HG02885 (cell line): ENCODE results near the gene TSC2.
"Not testable (repeated sequence)": the region's sequence is repeated elsewhere in the genome, so short reads cannot be mapped to it uniquely, and the experiment has no call there.

Experiments used
- ATAC-seq: cut with Tn5 transposase; IDR thresholded peaks from one replicate; pipeline ENCODE4 v1.9.1; 2021; ENCODE audit warnings: mild to moderate bottlenecking; ENCODE audit not compliant: unreplicated experiment, poor library complexity

TSC2 gene

DNA sequence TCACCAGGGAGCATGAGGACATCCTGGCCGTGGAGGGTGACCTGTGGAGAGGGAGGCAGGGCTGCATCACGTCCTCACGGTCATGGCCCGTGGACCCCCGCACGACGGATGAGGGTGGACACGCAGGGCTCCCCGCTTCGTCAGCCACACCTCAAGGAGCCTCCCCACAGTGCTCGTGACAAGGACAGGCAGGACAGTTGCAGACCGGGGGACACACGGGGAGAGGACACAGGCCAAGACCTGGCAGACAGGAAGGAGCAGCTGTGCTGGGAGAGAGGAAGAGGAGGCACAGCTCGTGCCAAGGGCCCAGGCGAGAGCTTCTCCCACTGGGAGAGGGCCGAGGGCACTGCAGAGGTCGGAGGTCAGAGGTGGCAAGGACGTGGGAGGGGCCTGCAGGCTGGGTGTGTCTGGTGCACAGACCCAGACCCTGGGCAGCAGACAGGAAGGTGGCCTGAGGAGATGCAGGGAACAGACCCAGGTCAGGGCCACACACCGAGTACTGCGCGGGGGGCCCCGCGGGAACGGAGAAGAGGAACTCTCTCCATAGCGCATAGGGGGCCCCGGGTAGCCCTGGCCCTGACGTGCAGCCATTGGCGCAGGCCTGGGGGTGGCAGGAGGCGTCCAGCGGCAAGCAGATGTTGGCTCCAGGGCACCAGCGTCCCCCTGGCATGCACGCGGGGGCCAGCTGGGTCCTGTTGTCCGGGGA lies 67.3 kb downstream of the TSC2 start:
- not testable (repeated sequence) for ATAC-seq

- no peak for ATAC-seq
Observed at GRCh38 chr16:2115591-2115973, 67.8 kb downstream of the TSC2 start.

DNA sequence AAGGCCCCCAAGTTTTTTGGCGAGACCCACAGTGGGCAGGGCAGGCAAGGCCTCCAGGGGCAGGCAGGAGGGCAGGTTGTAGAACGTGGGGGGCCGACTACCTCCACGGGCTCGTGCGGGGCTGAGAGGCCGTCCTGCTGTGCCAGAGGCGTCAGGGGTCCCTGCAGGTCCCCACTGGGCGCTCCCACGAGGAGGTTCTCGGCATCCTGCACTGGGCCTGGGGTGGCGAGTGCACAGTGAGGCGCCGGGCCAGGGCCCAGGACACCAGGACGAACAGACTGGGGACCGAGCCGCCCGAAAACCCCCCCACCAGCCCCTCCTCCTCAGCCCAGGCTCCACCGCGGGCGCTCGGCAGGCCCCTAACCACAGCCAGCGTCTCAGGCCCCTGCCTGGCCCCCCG lies 68.6 kb downstream of the TSC2 start:
- not testable (repeated sequence) for ATAC-seq

DNA sequence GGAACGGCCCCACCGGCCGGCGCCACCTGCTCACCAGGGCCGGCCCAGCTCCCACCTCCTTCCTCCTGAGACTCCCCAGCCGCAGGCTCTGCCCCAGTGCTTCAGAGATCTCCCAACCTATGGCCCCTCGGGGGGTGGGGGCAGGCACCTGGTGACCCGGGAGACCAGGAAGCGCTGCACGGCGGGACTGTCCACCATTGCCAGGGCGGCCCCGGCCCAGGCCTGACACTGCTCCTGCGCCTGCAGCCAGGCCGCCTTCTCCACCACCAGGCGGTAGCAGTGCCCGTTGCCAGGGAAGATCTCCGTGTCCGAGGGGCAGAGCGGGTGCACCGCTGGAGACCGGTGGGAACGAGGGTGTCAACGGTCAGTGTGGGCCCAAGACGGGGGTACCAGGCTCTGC lies 69.6 kb downstream of the TSC2 start:
- ATAC-seq = not testable (repeated sequence)

- not testable (repeated sequence) for ATAC-seq
Observed at GRCh38 chr16:2117960-2118722, 70.4 kb downstream of the TSC2 start.

DNA sequence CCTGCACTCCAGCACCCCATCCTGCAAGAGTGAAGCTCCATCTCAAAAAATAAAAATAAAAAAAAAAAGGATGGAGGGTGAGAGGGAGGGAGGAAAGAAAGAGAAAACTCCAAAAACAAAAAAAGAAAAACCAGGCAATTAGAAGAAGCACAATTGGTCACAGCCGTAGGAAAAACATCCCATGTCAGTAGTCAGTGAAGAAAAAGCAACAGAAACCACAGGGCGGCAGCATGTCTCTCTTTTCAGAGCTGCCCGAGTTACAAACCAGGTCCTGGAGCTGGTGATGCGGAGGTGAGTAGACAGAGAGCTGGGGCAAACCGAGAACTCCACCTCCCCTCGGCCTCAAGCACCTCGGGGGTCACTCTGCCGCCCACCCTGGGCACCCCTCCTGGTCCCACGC lies 73.5 kb downstream of the TSC2 start:
- ATAC-seq = not testable (repeated sequence)

DNA sequence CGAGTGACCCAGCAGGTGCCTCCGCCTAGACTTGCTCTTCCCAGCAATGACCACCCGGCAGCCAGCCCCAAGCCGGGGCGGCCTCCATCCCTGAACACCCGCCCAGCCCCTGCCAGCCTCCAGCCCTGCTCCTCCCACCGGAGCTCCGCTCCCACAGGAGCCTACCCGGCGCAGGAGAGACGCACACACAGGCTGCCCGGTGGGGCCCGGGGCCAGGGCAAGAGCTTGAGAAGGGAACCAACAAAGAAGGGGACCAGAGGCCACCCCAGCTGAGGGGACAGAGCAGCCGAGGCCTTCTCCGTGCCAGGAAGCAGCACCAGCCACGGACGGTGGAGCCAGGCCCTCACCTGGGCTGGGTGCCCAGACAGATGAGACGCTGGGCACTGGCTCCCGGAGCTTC lies 74.1 kb downstream of the TSC2 start:
- ATAC-seq = no peak

GRCh38 chr16:2122429-2122828 lies 74.6 kb downstream of the TSC2 start:
- no peak for ATAC-seq

- ATAC-seq = not testable (repeated sequence)
Observed at GRCh38 chr16:2122934-2123683, 75.3 kb downstream of the TSC2 start.

DNA sequence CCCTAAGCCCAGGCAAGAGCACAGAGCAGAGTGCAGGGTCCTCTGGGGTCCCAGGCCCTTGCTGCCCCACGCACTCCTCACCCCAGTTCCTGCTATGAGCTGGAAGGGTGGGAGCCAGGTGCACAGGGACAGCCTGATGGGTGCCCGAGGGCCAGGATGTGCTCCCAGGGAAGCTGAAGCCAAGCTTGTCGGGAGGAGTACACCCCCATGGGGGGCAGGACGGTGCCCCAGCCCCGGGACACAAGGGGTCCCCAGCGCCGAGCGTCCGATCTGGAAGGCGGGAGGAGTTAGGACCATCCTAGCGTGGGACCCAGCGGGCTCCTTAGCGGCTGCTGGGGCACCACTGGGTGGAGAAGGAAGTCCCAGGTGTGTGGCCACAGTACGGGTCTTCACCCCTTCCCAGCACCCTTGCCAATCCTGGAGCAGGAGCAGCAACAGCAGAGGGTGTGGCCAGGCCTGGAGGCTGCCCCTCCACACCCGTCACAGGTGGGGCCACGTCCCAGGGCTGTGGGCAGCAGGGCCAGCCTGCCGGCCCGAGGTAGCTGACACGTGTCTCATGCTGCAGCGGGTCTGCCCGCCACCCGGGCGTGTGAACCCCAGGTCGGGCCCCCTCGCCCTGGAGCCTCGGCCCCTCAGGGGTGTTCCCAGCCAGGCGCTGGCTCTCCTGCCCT lies 76.1 kb downstream of the TSC2 start:
- not testable (repeated sequence) for ATAC-seq

GRCh38 chr16:2124377-2124693 lies 76.5 kb downstream of the TSC2 start:
- not testable (repeated sequence) for ATAC-seq

DNA sequence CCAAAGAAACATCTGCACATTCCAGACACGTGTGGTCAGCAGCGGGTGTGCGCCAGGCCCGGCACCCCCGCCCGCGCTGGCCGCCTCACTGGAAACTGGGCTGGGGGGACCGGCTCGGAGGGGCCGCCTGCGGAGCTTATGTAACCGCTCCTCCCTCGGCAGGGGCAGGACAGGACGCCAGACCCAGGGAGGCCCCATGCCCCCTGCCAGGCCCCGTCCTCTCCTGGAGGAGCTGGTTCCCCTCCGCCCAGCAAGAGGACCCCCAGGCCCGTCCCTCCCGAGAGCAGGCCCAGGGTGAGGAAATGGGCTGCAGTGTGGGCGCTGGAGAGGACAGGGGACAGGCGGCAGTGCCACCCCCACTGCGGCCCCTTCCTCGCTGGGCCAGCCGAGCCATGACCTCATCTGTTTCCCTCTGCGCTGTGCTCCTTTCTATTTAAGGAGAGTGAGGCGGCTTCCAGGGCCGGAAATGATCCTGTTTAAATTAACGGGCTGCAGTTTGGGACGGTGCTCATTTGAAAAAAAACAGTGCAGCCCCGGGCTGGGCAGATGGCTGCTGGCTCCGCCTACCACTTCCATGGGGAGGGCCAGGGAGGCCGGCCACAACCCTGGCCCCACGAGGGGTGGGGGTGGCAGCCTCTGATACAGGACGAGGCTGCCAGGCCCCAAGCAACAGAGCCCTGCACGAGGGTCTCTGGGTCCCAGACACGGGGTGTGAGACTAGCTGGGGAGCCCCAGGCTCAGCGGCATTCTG lies 77.1 kb downstream of the TSC2 start:
- not testable (repeated sequence) for ATAC-seq

- ATAC-seq = not testable (repeated sequence)
Observed at GRCh38 chr16:2125609-2126008, 77.8 kb downstream of the TSC2 start.

DNA sequence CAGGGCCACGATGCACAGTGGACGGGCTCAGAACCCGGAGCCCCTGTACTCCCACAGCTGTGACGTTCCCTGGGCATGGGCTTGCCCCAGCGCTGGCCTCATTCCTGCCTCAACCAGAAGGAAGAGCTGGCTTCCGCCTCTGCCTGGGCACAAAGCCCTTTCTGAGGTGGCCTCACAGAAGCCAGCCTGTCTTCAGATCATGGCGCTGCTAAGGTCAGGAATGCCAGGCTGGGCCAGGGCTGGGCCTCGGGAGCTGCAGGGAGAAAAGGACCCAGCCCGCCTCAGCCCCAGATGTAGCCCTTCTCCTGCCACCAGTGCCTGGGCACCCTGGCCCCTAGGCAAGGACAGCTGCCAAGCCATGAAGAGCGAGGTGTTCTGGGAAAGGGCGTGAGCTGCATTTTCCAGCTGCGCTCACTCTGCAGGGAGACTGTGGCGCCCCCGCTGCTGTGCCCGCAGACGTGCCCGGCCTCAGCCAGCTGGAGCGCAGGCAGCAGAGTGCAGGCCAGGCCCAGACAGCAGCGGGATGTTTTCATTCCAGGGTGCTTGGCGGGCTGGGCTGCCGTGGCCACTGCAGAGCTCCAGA lies 78.5 kb downstream of the TSC2 start:
- not testable (repeated sequence) for ATAC-seq

DNA sequence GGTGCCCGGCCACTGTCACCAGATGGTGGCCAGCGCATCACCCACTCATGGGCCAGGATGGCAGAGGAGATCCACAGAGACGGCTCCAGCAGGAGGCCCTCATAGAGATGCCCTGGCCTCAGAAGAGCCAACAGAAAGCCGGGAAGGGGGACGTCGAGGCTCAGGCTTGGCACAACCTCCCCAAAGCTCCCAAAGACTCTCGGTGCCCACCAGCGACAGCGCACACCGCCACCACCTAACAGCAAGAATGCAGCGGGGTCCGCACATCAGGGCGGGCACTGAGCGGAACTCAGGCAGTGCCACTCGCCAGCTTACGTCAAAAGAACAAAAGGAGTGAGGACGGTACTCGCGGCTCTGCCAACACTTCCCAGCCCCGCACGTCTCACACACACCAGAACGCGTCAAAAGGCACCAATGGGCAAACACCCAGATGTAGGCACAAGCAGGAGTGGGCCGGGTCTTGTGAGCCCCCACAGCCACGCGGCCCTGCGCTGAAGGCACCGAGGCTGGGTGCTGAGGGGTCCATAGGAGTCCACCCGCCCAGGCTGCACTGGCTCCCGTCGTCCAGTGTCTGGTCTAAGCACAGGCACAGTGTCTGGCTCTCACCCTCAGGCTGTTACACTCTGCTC lies 79.3 kb downstream of the TSC2 start:
- not testable (repeated sequence) for ATAC-seq

DNA sequence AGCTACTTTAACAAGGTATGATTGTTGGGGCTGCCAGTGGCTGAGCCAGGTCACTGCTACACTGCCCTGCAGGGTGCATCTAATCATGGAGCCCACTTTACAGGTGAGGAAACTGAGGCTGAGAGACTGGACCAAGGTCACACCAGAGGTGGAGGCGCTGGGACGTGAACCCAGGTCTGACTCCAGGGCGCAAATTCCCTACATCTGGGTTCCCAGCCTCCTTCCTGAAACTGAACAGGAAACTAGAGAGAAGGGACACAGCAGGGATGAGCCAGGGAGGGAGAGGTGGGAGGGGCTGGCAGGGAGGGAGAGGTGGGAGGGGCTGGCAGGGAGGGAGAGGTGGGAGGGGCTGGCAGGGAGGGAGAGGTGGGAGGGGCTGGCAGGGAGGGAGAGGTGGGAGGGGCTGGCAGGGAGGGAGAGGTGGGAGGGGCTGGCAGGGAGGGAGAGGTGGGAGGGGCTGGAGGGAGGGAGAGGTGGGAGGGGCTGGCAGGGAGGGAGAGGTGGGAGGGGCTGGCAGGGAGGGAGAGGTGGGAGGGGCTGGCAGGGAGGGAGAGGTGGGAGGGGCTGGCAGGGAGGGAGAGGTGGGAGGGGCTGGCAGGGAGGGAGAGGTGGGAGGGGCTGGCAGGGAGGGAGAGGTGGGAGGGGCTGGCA lies 80.0 kb downstream of the TSC2 start:
- not testable (repeated sequence) for ATAC-seq

DNA sequence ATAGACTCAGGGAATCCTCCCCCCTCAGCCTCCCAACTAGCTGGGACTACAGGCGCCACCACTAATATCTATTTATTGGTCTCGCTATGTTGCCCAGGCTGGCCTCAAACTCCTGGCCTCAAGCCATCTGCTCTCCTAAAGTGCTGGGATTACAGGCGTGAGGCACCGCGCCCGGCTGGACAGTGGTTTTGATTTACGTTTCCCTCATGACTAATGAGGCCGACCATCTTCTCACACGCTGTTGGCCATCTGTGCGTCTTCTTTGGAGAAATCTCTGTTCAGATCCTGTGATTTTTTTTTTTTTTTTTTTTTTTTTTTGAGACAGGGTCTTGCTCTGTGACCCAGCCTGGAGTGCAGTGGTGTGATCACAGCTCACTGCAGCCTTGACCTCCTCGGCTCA lies 81.5 kb downstream of the TSC2 start:
- not testable (repeated sequence) for ATAC-seq

GRCh38 chr16:2129890-2130447 lies 82.2 kb downstream of the TSC2 start:
- not testable (repeated sequence) for ATAC-seq
